Osteocyte (in vitro differentiated cells): ENCODE results near the gene OPCML. TPM values are rescaled to one million over a fixed set of nuclear protein-coding genes. Genes with fewer than 3 reads are reported as not detected.

Experiments
- DNase-seq: peaks from one replicate; pipeline ENCODE4 v3.0.0; 2021; ENCODE audit warnings: mixed read lengths; ENCODE audit not compliant: unreplicated experiment; ENCODE audit errors: extremely low spot score
- H3K27ac Mint-ChIP-seq: one replicate; pipeline ENCODE4 v1.8.0; 2021; ENCODE audit warnings: mild to moderate bottlenecking, mixed read lengths; ENCODE audit not compliant: unreplicated experiment
- H3K27me3 Mint-ChIP-seq: one replicate; pipeline ENCODE4 v1.8.0; 2021; ENCODE audit warnings: mixed read lengths; ENCODE audit not compliant: unreplicated experiment
- H3K36me3 Mint-ChIP-seq: one replicate; pipeline ENCODE4 v1.8.0; 2021; ENCODE audit warnings: mixed read lengths; ENCODE audit not compliant: unreplicated experiment
- H3K4me1 Mint-ChIP-seq: one replicate; pipeline ENCODE4 v1.8.0; 2021; ENCODE audit warnings: mixed read lengths; ENCODE audit not compliant: unreplicated experiment
- H3K4me3 Mint-ChIP-seq: one replicate; pipeline ENCODE4 v1.8.0; 2021; ENCODE audit warnings: mild to moderate bottlenecking, moderate library complexity, mixed read lengths; ENCODE audit not compliant: unreplicated experiment
- H3K9me3 Mint-ChIP-seq: one replicate; pipeline ENCODE4 v1.8.0; 2021; ENCODE audit warnings: mixed read lengths; ENCODE audit not compliant: unreplicated experiment
- total RNA-seq: library from RNA; stranded (reverse); gene quantifications from 2 replicates; pipeline ENCODE4 v1.2.1, GENCODE V29; 2021
- TF ChIP-seq, protein P1 (sequence below): fragments of 200-600 bp; sonication (generic); IDR thresholded peaks from 2 replicates; pipeline ENCODE4 v1.5.0; 2021; ENCODE audit warnings: antibody characterized with exemption, mild to moderate bottlenecking, moderate library complexity

Gene OPCML
- total RNA-seq, 1 donor from 2014 or later = 0.11 TPM

- no peak for DNase-seq
- peaks cover 20% of the 10 kb centered on the region for H3K27me3 Mint-ChIP-seq
- no peaks in the 10 kb centered on the region for H3K9me3 Mint-ChIP-seq
- H3K4me1 Mint-ChIP-seq = no peaks in the 10 kb centered on the region
- H3K27ac Mint-ChIP-seq = no peak overlapping the region
- H3K4me3 Mint-ChIP-seq = no peak overlapping the region
- H3K36me3 Mint-ChIP-seq = no peaks in the 10 kb centered on the region
- TF ChIP-seq, protein P1, sequence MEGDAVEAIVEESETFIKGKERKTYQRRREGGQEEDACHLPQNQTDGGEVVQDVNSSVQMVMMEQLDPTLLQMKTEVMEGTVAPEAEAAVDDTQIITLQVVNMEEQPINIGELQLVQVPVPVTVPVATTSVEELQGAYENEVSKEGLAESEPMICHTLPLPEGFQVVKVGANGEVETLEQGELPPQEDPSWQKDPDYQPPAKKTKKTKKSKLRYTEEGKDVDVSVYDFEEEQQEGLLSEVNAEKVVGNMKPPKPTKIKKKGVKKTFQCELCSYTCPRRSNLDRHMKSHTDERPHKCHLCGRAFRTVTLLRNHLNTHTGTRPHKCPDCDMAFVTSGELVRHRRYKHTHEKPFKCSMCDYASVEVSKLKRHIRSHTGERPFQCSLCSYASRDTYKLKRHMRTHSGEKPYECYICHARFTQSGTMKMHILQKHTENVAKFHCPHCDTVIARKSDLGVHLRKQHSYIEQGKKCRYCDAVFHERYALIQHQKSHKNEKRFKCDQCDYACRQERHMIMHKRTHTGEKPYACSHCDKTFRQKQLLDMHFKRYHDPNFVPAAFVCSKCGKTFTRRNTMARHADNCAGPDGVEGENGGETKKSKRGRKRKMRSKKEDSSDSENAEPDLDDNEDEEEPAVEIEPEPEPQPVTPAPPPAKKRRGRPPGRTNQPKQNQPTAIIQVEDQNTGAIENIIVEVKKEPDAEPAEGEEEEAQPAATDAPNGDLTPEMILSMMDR = no peak
Measured at GRCh38 chr11:132987936-132988335, 544.4 kb downstream of the OPCML start.

DNA sequence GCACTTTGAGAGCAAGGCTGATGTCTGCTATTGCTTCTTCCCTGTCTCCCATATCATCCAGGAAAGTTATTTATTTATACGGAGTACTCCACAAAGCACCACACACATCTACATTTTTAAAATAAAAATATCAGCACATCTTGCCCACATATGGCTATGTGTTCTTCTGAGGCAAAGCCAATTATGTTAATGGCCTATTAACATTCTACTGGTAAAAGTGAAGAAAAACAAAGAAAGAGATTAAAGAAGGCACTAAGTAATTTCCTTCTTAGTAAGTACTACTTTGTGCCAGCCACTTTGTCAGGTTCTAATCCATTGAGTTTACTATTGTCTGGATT lies 548.7 kb downstream of the OPCML start:
- Mint-ChIP-seq H3K27ac (no peak overlapping the region), H3K36me3 (no peaks in the 10 kb centered on the region), H3K27me3 (peaks cover under 1% of the 10 kb centered on the region), H3K4me3 (no peak overlapping the region), H3K4me1 (peaks cover 3% of the 10 kb centered on the region), H3K9me3 (no peaks in the 10 kb centered on the region)
- DNase-seq = no peak
- TF ChIP-seq, protein P1 = no peak

DNA sequence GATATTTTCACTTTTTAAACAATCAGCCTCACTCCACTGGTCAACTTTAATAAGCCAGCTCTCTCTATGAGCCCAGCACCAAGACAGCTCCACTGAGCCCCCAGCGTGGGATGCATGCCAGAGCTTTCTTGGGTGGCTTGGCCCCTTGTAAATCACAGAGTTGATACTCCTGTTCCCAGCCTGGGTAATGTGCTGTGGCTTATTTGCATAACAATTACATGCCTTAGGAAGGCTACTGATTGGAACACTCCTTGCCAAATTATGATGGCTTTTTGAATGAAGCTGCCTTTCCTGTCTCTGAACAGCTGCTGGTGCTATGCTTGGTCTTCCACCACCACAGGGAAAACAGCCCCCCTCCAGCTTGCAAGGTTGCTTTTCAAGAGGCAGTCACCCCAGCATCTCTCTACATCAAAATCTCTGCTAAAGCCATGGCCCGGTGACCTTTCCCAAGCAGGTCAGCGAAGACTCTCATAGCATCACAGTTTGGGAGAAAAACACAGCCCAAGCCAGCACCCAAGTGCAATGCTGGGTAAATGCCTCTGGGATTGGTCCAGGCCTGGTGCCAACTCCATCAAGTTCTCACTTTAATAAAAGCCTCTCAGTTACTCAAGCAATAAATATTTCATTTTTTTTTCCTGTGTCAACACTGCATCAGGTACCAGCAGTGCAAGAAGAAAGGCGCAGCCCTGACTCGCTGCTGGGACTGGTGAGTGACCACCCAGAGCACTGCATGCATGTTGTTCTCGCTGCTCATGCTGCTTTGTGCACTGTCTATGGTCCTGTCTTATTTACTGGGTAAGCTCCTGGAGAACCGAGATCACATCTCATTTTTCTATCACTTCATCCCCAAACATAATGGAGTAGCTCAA lies 549.3 kb downstream of the OPCML start:
- Mint-ChIP-seq H3K27ac (no peak overlapping the region), H3K4me3 (no peak overlapping the region), H3K36me3 (no peaks in the 10 kb centered on the region), H3K9me3 (no peaks in the 10 kb centered on the region), H3K27me3 (no peaks in the 10 kb centered on the region), H3K4me1 (peaks cover 3% of the 10 kb centered on the region)
- DNase-seq = no peak
- TF ChIP-seq, protein P1 = no peak

GRCh38 chr11:132981131-132981956 lies 551.0 kb downstream of the OPCML start:
- no peaks in the 10 kb centered on the region for H3K9me3 Mint-ChIP-seq
- H3K4me1 Mint-ChIP-seq = peaks cover 3% of the 10 kb centered on the region
- no peaks in the 10 kb centered on the region for H3K27me3 Mint-ChIP-seq
- H3K36me3 Mint-ChIP-seq = no peaks in the 10 kb centered on the region
- H3K27ac Mint-ChIP-seq = no peak overlapping the region
- no peak overlapping the region for H3K4me3 Mint-ChIP-seq
- no peak for DNase-seq
- TF ChIP-seq, protein P1 = no peak

GRCh38 chr11:132980670-132981069 lies 551.6 kb downstream of the OPCML start:
- H3K27me3 Mint-ChIP-seq = no peaks in the 10 kb centered on the region
- no peaks in the 10 kb centered on the region for H3K9me3 Mint-ChIP-seq
- TF ChIP-seq, protein P1 = no peak
- no peak for DNase-seq
- no peaks in the 10 kb centered on the region for H3K36me3 Mint-ChIP-seq
- H3K4me1 Mint-ChIP-seq = peaks cover 3% of the 10 kb centered on the region
- no peak overlapping the region for H3K27ac Mint-ChIP-seq
- H3K4me3 Mint-ChIP-seq = no peak overlapping the region
